DMS53 (cell line): Measurements from ENCODE around the gene NDUFB8.

Experiments used
- DNase-seq: peaks from one replicate; lab custom pipeline; 2025; lab: John Stamatoyannopoulos, UW

Gene NDUFB8

DNA sequence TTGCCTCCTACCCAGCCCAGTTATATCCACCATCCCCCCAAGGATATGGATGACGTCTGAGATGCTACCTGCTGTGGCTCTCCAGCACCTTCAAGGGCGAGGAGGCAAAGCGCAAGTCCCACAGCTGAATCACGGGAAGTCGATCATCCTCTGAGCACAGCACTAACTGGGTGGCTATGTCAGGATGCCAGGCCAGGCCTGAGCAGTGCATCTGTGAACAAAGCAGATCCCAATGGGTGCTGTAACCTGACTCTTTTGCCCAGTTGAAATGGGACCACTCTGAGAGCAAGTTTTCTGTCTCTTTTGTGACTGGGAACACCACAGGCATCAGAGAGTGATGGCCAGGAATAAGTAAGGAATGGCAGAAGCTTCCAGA is 22.3 kb downstream of the NDUFB8 start:
- DNase-seq, result no peak

DNA sequence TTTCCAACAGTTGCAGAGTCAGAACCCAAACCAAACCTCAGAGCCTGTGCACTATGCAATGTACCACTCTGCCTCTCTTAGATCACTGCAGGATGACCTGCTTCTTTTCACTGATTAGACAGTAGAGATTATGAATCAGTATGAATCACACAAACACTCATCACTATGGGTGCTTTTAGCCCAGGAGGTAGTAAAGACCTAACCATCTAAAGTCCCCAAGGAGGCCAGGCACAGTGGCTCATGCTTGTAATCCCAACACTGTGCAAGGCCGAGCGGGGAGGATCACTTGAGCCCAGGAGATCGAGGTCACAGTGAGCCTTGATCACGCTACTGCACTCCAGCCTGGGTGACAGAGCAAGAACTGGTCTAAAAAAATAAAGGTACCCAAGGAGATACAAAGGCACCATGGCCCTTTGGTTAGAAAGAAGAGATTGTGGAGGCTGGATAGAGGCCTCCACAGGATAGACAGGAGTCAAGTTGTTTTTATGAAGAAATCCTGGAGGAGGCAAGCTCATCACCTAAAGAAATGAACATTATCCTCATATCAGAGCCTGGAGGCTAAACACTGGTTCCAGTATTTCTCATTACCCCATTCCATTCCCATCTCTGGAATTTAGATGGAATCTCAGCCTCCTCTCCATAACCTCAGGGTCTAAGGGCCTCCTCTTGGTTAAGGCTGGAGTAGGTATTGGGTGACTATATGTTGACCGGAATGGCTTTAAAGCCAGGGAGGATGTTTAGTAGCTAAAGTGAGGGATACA is 22.9 kb downstream of the NDUFB8 start:
- DNase-seq, result no peak

DNA sequence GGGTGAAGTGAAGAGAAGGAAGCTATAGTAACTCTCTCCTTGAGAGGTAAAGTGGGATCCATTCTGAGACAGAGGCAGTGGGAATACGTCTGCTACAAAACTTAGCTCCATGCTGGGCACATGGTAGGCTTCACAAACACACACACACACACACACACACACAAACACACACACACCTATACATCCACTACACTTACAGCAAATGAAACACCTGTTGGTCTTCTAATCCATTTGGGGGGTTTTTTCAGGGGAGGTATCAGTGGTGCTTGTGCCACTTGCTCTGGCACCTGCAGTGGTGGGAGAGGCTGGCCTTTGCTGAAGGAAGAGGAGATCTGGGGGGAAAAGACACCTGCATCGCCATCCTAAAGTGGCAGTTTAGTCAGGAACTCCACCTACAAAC is 24.5 kb downstream of the NDUFB8 start:
- DNase-seq, result no peak

DNA sequence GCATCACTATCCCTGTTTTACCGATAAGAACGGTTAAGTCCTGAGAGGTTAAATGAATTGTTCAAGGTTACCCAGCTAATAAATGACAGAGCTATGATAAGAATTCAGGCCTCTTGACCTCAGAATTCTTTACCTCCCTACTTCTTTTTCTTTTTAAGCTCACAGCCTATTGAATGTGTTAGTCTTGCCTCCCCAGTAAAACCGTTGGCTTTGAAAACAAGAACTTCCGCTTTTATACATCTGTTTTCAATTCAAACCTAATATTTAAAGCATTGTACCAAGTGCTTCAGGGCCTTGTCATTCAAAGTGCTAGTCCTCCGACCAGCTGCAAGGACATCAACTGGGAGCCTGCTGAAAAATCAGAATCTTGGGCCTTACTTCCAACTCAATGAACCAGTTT is 25.6 kb downstream of the NDUFB8 start:
- no peak for DNase-seq

DNA sequence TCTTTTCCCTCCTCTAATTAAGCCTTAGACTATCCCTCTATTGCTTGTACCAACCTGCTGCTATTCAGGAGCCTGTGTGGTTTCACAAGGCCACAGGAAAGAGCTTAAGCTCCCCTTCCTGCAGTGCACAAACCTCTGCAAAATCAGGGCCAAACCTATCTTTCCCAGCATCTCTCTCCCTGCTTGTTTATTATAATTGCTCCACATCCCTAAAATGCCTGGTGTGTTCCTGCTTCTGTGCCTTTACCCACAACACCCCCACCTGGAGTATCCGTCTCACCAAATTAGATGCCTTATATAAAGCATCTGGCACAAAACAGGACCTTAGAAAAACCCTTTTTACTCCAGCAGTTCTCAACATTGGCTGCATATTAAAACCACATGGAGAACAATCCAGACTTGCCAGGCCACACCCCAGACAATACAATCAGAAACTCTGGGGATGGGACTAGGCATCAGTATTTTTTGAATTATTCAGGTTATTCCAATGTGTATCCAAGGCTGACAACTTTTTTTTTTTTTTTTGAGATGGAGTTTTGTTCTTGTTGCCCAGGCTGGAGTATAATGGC is 26.7 kb downstream of the NDUFB8 start:
- DNase-seq, result no peak

DNA sequence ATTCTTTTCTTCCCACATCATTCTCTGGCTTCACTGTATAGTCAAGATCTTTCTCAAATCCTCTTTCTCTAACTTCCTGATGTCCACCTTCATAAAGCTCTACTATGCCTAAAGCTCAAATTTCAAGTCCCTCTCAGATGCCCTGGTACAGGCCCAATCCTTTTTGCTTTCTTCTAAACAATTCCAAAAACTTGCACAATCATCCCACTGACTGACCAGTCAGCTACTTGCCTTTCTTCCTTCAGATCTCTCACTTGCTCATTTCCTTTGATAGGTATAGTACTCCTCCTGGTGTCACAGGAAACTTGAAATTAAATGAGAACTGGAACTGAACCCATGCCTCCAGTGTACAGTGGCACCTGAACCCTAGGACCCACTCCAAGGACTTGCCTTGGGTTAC is 28.2 kb downstream of the NDUFB8 start:
- no peak for DNase-seq

DNA sequence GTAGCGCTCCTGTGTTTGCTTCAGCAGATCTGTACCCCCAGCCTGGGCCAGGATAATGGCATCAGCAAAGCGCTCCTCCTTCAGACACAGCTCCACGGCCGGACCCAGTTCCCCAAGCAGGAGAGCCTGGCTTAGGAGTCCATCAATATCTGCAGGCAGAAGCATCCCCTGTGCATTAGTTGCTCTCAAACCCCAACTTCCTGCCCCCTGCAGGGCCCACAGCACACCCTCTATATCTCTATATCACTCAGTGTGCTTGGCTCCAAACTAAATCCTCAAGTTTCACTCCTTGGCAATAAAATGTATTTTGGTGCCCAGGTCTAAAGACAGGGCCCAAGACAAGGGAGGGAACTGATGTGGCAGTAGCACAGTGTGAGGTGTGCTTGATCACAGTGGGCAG is 31.6 kb downstream of the NDUFB8 start:
- DNase-seq, result no peak

DNA sequence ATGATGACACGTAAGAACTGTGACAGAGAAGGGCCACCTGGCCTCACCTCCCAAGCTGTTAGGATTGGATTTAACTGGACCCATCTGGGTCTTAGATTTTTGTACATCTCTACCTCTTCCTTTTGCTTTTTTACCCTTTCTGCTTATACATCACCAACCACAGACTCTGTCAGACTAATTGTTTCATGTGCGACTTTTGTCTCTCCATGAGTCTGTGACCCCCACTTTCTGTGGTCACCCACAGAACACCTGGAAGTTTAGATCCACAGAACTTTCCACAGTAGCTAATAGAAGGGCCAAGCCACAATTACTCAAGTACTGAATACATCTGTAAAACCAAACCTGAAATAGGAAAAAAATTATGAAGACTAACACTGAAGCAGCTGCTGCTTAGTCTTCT is 33.1 kb downstream of the NDUFB8 start:
- no peak for DNase-seq

DNA sequence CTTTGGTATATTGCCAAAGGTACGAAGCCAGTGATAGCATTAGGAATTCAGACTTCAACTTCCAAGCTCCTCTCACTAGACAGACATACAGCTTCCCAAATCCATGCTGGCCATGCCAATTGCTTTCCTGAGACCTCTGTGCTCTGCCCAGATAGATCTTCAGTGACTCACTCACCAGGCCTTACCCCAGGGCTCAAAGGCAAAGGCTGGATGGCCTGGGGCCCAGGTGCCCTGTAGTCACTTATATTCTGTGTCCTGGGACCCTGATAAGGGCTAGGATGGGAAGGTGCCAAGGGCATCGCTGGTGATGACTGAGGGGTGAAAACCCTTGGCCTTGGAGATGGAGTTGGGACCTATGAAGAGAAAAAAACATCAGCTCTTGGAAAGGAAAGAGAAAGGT is 39.1 kb downstream of the NDUFB8 start:
- no peak for DNase-seq

DNA sequence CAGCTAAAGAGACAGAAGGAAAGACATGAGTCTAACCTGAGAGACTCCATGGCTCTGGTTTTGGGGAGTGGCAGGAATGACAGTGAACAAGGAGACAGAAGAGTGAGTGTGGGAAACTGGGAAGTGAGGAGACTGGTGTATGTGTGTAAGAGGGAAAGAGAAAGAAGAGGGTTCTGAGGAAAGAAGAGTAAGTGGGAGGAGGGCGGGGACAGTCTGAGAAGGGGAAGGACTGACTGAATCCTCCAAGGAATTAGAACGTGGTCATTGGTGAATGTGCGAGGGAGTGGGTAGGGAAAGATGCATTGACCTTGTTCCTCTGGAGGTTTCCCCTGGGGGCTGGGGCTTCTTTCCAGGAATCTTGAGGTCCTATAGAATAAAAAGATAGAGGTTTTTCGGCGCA is 40.3 kb downstream of the NDUFB8 start:
- DNase-seq, result no peak

DNA sequence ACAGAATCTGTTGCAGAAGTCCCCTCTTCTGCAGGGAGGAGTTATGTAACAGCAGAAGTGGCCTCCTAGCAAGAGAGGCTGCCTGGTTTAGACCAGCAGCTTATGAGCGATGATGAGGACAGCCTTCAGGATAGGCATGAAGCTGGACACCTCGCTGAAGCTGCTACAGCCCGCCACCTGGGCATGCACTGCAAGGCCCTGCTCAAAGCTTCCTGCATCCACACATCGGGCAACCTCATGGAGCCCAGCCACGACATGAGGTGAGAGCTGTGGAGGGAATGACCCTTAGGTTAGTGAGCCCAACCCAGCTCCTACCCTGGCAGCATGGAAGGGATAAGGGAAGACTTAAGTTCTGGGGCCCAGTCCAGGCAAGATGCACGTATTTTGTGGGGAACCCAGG is 42.1 kb downstream of the NDUFB8 start:
- no peak for DNase-seq

DNA sequence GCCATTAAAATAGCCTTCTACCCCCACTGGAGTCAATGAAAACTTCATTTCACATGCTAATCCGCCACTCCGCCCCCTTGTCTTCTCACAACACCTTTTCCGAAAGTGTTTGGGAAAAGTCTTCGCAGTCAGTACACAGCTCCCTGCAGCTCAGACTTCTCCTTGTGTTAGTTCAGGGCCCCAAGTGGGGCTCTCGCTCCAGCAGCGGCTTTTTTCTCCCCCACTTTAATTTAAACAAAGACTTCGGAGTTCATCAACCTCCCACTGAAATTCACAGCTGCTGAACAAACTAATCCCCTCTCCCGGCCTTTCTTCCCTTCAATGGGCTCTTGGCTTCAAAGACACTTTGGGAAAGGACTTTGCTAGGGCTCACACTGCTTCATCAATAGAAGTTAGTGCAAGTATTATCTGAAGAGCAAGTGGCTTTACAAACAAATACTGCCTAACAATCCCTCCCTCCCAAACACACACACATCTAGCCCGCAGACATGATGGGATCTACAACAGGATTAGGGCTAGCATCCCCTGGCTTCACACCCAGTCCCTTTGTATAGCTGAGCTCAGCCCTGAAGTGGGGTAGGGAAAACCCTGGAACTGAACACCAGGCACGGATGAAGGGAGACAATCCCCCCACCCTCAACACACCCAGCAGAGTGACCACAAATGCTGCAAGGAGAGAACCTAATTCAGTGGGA is 43.7 kb downstream of the NDUFB8 start:
- DNase-seq, result no peak

DNA sequence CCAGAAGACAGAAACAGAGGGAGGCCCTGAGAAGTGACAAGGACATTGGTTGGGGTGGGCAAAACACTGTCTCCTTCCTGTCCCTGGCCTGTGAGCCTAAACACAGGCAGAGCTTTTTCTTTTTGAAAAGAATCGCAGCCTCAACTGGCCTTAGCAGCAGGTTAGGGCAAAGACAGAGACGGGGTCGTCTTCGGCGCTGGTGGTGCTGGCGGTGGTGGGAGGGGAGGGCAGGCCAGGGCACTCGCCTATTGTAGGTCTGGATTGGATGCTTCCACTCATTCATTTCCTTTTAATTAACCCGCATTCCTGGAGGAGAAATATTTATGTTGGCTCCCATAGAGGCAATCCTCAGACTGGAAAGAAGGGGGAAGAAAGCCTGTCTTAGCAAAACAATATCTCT is 44.3 kb downstream of the NDUFB8 start:
- no peak for DNase-seq

DNA sequence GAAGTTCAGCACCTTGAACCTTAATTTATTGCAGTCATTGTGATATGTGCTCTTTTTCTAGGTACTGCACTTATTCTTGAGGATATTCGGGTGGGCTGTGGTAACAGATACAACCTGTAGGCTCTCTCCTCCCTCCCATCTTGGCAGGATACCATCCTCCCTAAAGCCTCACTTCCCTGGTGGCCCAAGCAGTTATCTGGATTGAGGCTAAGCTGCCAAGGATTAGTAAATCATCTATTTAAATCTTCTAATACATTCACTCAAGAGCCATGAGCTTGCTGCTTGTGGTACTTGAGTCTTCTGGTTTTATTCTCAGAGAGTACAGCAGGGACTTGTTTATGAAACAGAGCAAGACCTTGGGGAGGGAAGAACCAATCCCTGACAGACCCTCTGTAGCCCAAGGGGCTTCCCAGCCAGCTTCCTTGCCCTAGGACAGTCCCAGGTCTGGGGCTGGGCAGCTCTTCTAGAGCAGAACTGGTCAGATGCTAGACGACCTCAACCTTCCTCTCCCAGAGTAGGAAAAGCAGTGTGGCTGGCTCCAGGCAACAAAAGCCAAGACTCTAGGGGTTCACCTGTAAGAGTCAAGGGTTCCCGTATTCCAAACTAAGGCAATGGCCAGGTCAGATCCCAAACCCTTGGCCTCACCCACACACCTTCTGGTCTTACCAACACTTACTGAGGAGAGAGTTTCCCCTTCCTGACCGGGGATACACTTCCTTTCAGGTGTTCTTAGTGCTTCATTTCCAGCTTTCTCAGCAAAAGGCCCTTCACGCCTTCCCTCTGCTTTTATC is 45.6 kb downstream of the NDUFB8 start:
- no peak for DNase-seq

DNA sequence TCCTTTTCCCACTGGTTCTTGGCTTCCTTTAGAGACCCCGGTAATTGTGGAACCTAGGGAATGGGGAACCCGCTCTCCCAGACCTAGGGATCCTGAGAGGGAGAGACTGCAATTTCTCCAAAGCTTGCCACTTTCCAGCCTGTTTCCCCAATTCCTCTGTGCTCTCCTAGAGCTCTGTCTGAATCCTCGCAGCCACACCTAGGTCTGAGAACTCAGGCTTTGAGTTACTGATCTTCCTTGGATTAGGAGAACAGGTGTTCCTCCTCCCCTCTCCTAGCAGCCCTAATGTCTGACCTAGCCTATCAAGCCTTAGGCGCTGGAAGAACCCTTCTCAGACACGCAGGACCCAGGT is 46.9 kb downstream of the NDUFB8 start:
- DNase-seq, result no peak

DNA sequence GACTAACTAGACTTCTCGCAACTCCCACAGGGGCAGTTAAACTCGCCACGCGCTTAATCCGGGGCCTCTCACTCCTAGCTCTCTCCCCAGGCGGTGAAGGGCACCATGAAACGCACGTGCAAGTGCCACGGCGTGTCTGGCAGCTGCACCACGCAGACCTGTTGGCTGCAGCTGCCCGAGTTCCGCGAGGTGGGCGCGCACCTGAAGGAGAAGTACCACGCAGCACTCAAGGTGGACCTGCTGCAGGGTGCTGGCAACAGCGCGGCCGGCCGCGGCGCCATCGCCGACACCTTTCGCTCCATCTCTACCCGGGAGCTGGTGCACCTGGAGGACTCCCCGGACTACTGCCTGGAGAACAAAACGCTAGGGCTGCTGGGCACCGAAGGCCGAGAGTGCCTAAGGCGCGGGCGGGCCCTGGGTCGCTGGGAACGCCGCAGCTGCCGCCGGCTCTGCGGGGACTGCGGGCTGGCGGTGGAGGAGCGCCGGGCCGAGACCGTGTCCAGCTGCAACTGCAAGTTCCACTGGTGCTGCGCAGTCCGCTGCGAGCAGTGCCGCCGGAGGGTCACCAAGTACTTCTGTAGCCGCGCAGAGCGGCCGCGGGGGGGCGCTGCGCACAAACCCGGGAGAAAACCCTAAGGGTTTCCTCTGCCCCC is 47.4 kb downstream of the NDUFB8 start:
- peak; percentile 91 for DNase-seq

DNA sequence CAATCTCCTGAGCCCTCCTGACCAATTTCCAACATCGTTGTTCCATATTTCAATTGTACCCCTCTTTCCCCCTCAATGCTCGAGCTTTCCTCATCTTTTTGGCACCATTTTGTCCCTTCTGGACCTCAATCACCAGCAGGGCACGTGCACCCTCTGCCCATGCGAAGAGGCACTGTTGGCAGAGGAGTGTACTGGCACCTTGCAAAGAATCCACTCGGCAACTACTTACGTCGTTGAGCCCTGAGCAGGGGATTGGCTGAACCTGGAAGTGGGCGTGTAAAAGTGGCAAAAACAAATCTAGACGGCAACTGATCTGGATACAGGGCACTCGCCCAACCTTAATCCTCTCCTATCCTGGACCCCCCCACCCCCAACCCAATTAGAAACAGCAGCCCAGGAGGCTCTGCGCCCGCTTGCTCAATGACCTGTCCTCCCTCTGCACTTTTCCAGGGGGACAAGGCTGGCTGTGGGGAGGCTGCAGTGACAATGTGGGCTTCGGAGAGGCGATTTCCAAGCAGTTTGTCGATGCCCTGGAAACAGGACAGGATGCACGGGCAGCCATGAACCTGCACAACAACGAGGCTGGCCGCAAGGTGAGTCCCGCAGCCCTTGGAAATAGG is 48.1 kb downstream of the NDUFB8 start:
- DNase-seq, result peak; percentile 95

DNA sequence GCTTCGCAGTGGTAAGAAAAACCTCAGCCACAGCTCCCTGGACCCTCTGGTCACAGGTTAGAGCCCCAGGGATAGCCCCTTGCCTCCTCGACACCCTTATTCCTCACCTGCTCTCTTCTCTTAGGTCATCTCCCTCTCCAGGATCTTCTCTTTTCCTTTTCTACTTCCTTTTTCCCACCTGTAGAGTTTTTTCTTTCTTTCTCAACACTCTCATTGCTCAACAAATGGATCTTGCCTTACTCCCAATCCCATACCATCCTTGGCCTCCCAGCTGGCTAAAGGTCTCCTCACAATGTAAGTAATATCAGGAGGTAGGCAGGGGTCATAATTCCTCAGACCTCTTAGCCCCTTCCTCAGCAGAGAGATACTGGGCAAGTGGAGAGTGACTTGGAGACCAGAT is 49.7 kb downstream of the NDUFB8 start:
- DNase-seq, result no peak

DNA sequence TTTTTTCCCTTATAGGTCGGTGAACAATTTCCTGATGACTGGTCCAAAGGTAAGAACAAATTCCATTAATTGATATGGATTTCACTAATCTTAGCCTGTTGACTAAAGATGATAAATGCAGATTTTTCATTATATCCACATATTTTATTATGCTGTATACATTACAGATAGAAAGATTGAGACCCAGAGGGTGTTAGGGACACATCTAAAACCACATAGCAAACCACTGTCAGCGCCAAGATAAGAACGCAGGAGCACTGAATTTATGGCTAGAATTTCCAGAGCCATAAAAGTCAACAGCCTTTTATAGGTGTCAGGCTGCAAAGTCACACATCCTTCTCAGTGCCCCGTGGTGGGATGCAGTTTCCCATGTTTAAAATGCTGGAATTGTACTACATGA is 50.6 kb downstream of the NDUFB8 start:
- DNase-seq, result no peak

DNA sequence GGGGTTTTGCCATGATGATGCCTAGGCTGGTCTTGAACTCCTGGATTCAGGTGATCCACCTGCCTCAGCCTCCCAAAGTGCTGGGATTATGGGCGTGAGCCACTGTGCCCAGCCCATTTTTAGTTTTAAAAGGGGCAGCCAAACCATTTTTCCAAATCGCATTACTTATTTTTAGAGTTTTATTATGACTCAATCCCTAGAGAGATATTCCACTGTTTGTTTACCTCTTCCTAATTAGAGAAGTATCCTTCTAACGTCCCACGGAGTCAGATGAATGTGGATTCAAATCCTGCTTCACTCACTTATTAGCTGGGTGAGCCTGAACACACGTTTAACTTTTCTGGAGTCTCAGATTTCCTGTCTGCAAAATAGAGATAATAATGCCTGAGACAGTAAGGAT is 51.7 kb downstream of the NDUFB8 start:
- DNase-seq, result no peak
